Skeletal muscle satellite cell (primary cell): ENCODE results near the gene SCMH1.

Source experiments
- H3K27me3 ChIP-seq: 2 replicates; pipeline ENCODE4 v1.7.0; 2013; ENCODE audit warnings: low read length; ENCODE audit not compliant: control insufficient read depth, insufficient read depth
- H3K36me3 ChIP-seq: 2 replicates; pipeline ENCODE4 v1.7.0; 2013; ENCODE audit warnings: mild to moderate bottlenecking, control low read depth, low read length; ENCODE audit not compliant: insufficient read depth
- H3K4me1 ChIP-seq: 2 replicates; pipeline ENCODE4 v1.7.0; 2013; ENCODE audit warnings: low read length; ENCODE audit not compliant: control insufficient read depth, insufficient read depth
- H3K4me2 ChIP-seq: 2 replicates; pipeline ENCODE4 v1.7.0; 2013; ENCODE audit warnings: mild to moderate bottlenecking, low read length
- H3K4me3 ChIP-seq: 2 replicates; pipeline ENCODE4 v1.7.0; 2013; ENCODE audit warnings: low read length
- H3K9ac ChIP-seq: 2 replicates; pipeline ENCODE4 v1.7.0; 2013; ENCODE audit warnings: mild to moderate bottlenecking, low read depth, low read length, moderate library complexity
- H3K9me3 ChIP-seq: replicated peaks from 2 replicates; pipeline ENCODE4 v1.7.0; 2013; ENCODE audit warnings: mild to moderate bottlenecking, control low read depth, low read length

Gene SCMH1

GRCh38 chr1:40985875-40986274 is 256.2 kb downstream of the SCMH1 start:
- no peaks in the 10 kb centered on the region for H3K9me3 ChIP-seq
- H3K36me3 ChIP-seq: peaks cover 76% of the 10 kb centered on the region
- no peaks in the 10 kb centered on the region for H3K27me3 ChIP-seq
- H3K4me2 ChIP-seq: no peak overlapping the region
- H3K4me1 ChIP-seq: peaks cover 41% of the 10 kb centered on the region
- H3K4me3 ChIP-seq: no peak overlapping the region
- H3K9ac ChIP-seq: no peak overlapping the region

GRCh38 chr1:40985161-40985560 is 256.9 kb downstream of the SCMH1 start:
- Histone ChIP-seq H3K9me3 (no peaks in the 10 kb centered on the region), H3K4me3 (no peak overlapping the region), H3K4me2 (no peak overlapping the region), H3K36me3 (peaks cover 69% of the 10 kb centered on the region), H3K9ac (no peak overlapping the region), H3K27me3 (no peaks in the 10 kb centered on the region), H3K4me1 (peaks cover 46% of the 10 kb centered on the region)

GRCh38 chr1:40984531-40984930 is 257.6 kb downstream of the SCMH1 start:
- no peaks in the 10 kb centered on the region for H3K9me3 ChIP-seq
- H3K4me2 ChIP-seq: peak overlapping the region; percentile 9

GRCh38 chr1:40984066-40984465 is 258.0 kb downstream of the SCMH1 start:
- peaks cover 58% of the 10 kb centered on the region for H3K36me3 ChIP-seq

More at GRCh38 chr1:40984531-40984930, 257.6 kb downstream of the SCMH1 start:
- H3K36me3 ChIP-seq: peaks cover 63% of the 10 kb centered on the region
- no peak overlapping the region for H3K4me3 ChIP-seq
- peaks cover 46% of the 10 kb centered on the region for H3K4me1 ChIP-seq
- H3K9ac ChIP-seq: no peak overlapping the region
- H3K27me3 ChIP-seq: no peaks in the 10 kb centered on the region

GRCh38 chr1:40983286-40983685 is 258.8 kb downstream of the SCMH1 start:
- H3K27me3 ChIP-seq: no peaks in the 10 kb centered on the region
- no peak overlapping the region for H3K9ac ChIP-seq
- H3K4me2 ChIP-seq: peak overlapping the region; percentile 82
- peaks cover 50% of the 10 kb centered on the region for H3K36me3 ChIP-seq
- H3K4me3 ChIP-seq: no peak overlapping the region
- H3K4me1 ChIP-seq: peaks cover 52% of the 10 kb centered on the region
- H3K9me3 ChIP-seq: no peaks in the 10 kb centered on the region

More at GRCh38 chr1:40984066-40984465, 258.0 kb downstream of the SCMH1 start:
- Histone ChIP-seq H3K4me2 (peak overlapping the region; percentile 9), H3K27me3 (no peaks in the 10 kb centered on the region), H3K9me3 (no peaks in the 10 kb centered on the region), H3K4me1 (peaks cover 48% of the 10 kb centered on the region), H3K9ac (no peak overlapping the region), H3K4me3 (no peak overlapping the region)

- peaks cover 45% of the 10 kb centered on the region for H3K36me3 ChIP-seq
These were observed 259.4 kb downstream of the SCMH1 start for GRCh38 chr1:40982721-40983120.

GRCh38 chr1:40981691-40982448 is 260.2 kb downstream of the SCMH1 start:
- Histone ChIP-seq H3K4me1 (peaks cover 63% of the 10 kb centered on the region), H3K27me3 (no peaks in the 10 kb centered on the region), H3K4me2 (peak overlapping the region; percentile 82), H3K9ac (peak overlapping the region; percentile 95), H3K4me3 (peak overlapping the region; percentile 92), H3K36me3 (peaks cover 37% of the 10 kb centered on the region), H3K9me3 (no peaks in the 10 kb centered on the region)

More at GRCh38 chr1:40982721-40983120, 259.4 kb downstream of the SCMH1 start:
- Histone ChIP-seq H3K9ac (no peak overlapping the region), H3K4me3 (no peak overlapping the region), H3K4me1 (peaks cover 54% of the 10 kb centered on the region), H3K9me3 (no peaks in the 10 kb centered on the region), H3K4me2 (peak overlapping the region; percentile 82), H3K27me3 (no peaks in the 10 kb centered on the region)

- Histone ChIP-seq H3K4me3 (peak overlapping the region; percentile 92), H3K9me3 (no peaks in the 10 kb centered on the region), H3K36me3 (peaks cover 24% of the 10 kb centered on the region), H3K4me1 (peaks cover 63% of the 10 kb centered on the region), H3K4me2 (peak overlapping the region; percentile 82), H3K9ac (peak overlapping the region; percentile 95), H3K27me3 (no peaks in the 10 kb centered on the region)
These were observed 261.5 kb downstream of the SCMH1 start for GRCh38 chr1:40980453-40981121.

GRCh38 chr1:40980068-40980452 is 262.0 kb downstream of the SCMH1 start:
- no peaks in the 10 kb centered on the region for H3K27me3 ChIP-seq

GRCh38 chr1:40979241-40980067 is 262.7 kb downstream of the SCMH1 start, which contains the start of gene CTPS1:
TSS of gene CTPS1 (plus strand) at chr1:40979696. CDS start at chr1:40983291, 3,595 bp downstream.
- Histone ChIP-seq H3K9ac (peak within 1 kb of the TSS; percentile 95), H3K36me3 (peaks cover 13% of the 10 kb centered on the region), H3K4me3 (peak within 1 kb of the TSS; percentile 92), H3K27me3 (no peaks in the 10 kb centered on the region), H3K4me1 (peaks cover 60% of the 10 kb centered on the region), H3K4me2 (peak within 1 kb of the TSS; percentile 82), H3K9me3 (no peaks in the 10 kb centered on the region)

More at GRCh38 chr1:40980068-40980452, 262.0 kb downstream of the SCMH1 start:
- Histone ChIP-seq H3K9ac (peak overlapping the region; percentile 95), H3K36me3 (peaks cover 19% of the 10 kb centered on the region), H3K4me2 (peak overlapping the region; percentile 82), H3K4me3 (peak overlapping the region; percentile 92), H3K9me3 (no peaks in the 10 kb centered on the region), H3K4me1 (peaks cover 63% of the 10 kb centered on the region)

- Histone ChIP-seq H3K27me3 (no peaks in the 10 kb centered on the region), H3K9ac (peak overlapping the region; percentile 95), H3K4me1 (peaks cover 54% of the 10 kb centered on the region), H3K36me3 (peaks cover 7% of the 10 kb centered on the region), H3K4me3 (peak overlapping the region; percentile 92), H3K4me2 (peak overlapping the region; percentile 82), H3K9me3 (no peaks in the 10 kb centered on the region)
These were observed 263.2 kb downstream of the SCMH1 start for GRCh38 chr1:40978886-40979240.
